ENCODE results near the gene SPSB2.
"Not testable (repeated sequence)": the region's sequence is repeated elsewhere in the genome, so short reads cannot be mapped to it uniquely, and the experiment has no call there.

The SPSB2 gene, protein sequence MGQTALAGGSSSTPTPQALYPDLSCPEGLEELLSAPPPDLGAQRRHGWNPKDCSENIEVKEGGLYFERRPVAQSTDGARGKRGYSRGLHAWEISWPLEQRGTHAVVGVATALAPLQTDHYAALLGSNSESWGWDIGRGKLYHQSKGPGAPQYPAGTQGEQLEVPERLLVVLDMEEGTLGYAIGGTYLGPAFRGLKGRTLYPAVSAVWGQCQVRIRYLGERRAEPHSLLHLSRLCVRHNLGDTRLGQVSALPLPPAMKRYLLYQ

DNA sequence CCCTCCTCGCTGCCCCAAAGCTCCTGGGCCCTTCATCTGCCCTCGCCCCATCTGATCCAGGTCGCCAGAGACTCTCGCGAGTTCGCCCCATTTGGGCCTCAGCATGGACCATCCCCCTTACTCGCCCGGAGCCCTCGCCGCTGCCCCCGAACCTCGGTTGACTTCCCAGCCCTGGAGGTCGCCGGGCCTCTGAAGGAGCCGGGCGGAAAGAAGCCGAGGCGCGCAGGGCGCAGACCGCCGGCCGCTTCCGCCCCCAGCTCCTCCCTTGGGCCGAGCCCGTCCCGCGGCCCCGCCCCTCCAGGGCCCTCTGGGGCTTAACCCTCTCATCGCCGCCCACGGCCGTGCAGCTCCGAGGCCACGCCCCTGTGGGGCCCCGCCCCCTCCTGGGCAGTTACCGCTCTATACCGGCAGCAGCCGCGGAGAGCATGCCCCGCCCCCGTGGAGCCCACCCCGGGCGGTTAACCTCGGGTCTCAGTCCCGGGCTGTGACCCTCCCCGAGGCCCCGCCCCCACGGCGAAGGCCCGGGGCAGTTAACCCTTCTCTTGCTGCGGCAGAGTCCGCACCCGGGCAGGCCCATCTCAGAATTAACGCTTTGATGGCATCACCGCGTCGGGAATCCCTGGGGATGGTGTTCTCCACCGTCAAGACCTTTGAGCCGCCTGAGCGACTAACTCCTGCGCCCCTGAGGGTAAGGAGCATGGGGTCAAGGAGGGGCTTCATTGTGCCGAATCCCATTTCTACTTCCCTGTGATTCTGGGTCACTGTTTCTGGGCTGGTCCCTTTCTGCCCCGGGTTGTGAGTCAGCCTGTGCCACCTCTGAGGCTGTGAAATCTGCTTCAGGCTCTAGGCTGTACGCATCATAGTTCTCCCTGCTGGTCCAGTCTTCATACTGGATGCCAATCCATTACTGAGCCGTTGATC, at the start of gene SPSB2:
TSS of gene SPSB2 (minus strand) at position 210 of the 921 bp plus-strand sequence. CDS start 402 bp downstream, outside the sequence.
- peak; percentile 70 to 76 for DNase-seq (ENCODE audit: low read depth in 2 of 2)

DNA sequence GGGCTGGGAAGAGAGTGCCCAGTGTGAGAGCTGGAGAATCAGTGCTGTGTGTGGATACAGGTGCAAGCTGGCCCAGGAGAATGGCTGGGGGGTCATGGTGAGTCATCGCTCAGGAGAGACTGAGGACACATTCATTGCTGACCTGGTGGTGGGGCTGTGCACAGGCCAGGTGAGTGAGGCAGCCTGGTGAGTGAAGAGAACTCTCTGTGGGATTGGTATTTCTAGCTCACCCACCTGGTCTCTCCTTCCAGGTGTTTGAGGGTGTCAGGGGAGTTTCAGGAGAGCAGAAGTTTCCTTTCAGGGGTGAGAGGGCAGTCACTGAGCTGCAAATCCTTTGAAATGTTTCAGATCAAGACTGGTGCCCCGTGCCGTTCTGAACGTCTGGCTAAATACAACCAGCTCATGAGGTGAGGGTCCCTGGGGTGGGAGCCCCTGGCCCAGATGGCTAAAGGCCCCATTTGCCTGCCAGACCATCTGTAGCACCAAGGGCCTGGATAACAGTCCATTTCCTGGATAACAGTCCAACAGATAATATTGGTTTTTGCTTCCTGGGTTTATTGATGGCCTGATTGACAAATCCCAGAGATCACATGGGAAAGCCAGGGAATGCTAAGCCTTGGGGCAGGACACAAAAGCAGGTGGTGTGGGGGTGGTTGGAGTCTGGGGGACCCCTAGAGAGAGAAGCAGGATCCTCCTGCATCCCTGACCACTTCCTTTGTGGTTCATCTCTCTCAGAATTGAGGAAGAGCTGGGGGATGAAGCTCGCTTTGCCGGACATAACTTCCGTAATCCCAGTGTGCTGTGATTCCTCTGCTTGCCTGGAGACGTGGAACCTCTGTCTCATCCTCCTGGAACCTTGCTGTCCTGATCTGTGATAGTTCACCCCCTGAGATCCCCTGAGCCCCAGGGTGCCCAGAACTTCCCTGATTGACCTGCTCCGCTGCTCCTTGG, 49.2 kb upstream of the SPSB2 start:
- no peak for DNase-seq (ENCODE audit: low read depth in 2 of 2)

DNA sequence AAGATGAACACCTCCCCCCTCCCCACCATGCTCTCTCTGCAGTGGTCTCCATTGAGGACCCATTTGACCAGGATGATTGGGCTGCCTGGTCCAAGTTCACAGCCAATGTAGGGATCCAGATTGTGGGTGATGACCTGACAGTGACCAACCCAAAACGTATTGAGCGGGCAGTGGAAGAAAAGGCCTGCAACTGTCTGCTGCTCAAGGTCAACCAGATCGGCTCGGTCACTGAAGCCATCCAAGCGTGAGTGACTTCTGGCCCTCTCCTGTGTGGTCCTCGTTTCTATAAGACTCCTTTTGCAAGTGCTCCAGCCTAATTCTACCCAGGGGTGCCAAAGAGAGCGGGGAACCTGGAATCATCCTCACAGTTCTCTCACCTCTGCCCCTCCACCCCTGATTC, 48.4 kb upstream of the SPSB2 start:
- no peak for DNase-seq (ENCODE audit: low read depth in 2 of 2)

DNA sequence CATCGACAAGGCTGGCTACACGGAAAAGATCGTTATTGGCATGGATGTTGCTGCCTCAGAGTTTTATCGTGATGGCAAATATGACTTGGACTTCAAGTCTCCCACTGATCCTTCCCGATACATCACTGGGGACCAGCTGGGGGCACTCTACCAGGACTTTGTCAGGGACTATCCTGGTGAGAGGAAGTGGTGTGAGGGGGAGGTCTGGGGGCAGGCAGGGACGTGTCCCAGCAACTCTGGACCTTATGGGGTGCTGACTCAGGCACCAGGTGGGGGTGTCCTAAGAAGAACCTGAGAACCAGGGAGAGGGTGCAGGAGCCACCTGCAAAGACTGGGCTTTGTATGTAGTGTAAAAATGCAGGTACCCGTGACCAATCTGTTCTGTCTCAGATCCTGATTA, 46.5 kb upstream of the SPSB2 start:
- no peak for DNase-seq (ENCODE audit: low read depth in 2 of 2)

DNA sequence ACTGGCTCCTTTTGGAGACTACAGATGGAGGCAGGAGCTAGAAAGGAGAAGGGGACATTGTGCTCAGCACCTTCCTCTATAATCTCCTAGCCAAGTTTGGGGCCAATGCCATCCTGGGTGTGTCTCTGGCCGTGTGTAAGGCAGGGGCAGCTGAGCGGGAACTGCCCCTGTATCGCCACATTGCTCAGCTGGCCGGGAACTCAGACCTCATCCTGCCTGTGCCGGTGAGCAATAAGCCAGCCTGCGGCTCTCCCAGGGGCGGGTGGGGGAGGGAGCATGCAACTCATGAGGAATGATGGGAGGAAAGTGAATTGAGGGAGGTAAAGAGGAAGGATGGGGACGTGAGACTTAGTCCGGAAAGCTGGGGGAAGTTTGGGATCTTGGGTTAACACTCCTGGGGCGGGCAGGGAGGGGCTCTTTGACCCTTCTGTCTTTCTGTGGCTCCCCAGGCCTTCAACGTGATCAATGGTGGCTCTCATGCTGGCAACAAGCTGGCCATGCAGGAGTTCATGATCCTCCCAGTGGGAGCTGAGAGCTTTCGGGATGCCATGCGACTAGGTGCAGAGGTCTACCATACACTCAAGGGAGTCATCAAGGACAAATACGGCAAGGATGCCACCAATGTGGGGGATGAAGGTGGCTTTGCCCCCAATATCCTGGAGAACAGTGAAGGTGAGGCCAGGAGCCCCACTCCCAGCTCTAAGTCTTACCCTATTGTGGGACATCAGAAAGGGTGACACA, 44.6 kb upstream of the SPSB2 start:
- no peak for DNase-seq (ENCODE audit: low read depth in 2 of 2)

DNA sequence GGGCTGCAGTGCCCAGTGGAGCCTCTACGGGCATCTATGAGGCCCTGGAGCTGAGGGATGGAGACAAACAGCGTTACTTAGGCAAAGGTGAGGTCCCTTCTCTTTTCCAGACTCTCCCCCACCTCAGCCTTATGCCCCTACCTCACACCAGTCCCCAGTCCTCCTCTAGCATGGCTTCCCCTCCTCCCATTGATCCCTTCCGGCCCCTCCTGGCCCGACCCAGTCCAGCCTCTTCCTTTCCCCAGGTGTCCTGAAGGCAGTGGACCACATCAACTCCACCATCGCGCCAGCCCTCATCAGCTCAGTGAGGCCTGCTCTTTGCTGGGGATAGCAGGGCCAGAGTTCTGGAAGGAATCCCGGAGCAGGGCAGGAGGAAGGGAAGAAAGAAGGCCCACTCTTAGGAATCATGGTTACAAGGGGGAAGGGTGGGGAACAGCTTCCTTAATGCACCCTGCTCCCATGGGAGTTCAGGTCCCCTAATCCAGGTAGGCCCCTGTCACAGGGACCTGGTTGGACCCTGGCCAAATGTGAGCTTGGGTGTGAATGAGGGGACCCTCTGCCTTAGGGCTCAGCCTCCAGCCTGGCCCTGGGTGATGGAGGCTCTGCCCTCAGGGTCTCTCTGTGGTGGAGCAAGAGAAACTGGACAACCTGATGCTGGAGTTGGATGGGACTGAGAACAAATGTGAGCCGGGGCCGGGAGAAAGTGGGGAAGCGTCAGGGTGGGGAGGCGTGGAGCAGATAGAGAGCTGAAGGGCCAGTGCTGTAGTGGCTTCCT, 43.5 kb upstream of the SPSB2 start:
- DNase-seq (ENCODE audit: low read depth in 2 of 2) = no peak

DNA sequence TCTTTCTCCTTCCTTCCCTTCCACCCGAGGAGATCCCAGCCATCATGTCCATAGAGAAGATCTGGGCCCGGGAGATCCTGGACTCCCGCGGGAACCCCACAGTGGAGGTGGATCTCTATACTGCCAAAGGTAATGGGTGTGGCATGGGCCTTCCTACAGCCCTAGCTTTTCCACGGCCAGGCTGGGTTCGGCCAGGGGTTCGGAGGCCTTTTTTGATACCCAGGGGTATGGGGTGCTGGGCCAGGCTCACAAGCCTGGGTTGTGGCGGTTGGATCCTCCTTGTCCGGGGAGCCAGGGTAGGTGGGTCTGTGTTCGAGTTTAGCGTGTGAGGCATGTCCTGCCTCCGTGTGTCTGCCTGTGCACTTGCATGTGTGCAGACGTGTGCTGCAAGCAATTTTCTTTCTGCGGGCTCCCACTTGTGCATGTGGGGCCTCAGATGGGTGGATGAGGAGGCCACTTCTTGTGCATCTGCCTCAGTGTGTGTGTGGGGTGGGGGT, 42.7 kb upstream of the SPSB2 start:
- DNase-seq (ENCODE audit: low read depth in 2 of 2) = no peak

DNA sequence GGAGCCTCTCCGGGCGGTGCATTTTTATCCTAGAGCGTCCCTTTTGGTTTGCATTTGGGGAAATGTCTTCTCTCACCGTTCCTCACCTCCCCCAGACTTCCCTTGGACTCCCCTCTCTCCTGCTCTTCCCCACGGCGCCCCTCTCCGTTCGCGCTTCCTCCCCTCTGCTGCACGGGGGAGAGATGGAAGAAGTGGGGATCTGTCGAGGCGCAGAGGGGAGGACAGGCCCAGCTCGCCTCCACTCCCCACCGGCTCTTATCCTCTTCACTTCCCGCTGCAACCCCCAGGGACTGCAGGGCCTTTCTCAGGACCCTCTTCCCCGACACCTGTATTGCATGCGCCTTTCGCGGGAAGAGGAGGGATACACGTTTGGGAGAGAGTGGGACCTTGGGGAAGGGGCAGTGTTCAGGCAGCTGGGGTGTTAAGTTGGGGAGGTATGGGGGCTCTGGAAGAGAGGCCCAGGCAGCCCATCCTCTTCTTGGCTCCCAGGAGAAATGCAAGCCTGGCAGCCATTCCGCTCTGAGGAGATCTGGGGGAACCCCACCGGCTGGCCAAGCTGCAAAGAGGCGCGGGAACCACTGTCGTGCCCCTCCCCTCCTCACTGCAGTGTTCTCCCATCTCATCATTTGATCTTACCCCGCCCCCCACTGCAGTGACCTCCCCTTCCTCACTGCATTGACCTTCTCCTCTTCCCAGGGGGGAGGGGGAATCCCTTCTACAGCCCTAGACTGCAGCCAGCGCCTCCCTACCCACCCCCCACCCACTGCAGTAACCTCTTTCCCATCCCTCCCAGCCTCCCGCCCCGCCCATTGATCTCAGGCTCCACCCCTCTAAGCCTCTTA, 42.1 kb upstream of the SPSB2 start:
- DNase-seq (ENCODE audit: low read depth in 2 of 2) = no peak

DNA sequence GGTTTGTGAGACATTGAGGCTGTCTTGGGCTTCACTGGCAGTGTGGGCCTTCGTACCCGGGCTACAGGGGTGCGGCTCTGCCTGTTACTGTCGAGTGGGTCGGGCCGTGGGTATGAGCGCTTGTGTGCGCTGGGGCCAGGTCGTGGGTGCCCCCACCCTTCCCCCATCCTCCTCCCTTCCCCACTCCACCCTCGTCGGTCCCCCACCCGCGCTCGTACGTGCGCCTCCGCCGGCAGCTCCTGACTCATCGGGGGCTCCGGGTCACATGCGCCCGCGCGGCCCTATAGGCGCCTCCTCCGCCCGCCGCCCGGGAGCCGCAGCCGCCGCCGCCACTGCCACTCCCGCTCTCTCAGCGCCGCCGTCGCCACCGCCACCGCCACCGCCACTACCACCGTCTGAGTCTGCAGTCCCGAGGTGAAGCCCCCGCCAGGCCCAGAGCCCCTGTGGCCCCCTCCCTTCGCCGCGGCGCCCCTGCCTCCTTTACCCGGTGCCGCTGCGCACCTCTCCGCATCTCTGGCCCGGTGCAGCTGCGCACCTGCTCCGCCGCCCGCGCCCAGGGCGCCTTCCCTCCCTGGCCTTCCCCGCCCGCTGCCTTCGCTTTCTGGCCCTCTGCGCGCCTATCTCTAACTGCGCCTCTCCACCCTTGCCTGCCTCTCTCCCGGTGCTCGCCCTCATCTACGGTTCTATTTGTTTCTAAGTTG, 41.3 kb upstream of the SPSB2 start, which contains the start of gene ENO2:
TSS of gene ENO2 (plus strand) at position 335 of the 701 bp plus-strand sequence. CDS start 1,253 bp downstream, outside the sequence.
- DNase-seq (ENCODE audit: low read depth in 2 of 2) = no peak

DNA sequence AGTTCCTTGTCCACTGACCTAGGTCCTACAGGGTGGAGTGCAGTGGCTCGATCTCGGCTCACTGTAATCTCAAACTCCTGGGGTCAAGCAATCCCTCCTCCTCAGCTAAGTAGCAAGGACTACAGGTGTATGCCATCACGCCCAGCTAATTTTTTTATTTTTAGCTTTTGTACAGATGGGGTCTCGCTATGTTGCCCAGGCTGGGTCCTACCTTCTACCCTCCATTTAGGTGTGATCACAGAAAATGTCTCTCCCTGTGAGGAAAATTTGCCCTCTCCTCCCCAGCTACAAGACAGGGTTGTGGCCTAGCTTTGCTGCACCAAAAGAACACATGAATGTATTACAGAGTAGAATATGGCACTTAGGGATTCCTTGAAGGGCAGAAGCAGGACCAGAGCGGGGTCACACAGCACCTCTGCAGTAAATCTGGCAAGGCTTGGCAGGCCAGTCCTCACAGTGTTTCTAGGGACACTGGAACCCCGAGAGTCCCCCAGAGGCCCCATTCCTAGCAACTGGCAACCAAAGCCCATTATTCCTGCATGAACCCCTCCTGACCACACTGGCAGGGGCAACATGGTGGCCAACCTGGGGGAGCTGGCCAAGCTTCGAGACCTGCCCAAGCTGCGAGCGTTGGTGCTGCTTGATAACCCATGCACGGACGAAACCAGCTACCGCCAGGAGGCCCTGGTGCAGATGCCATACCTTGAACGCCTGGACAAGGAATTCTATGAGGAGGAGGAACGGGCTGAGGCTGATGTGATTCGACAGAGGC, 39.2 kb upstream of the SPSB2 start:
- no peak for DNase-seq (ENCODE audit: low read depth in 2 of 2)

DNA sequence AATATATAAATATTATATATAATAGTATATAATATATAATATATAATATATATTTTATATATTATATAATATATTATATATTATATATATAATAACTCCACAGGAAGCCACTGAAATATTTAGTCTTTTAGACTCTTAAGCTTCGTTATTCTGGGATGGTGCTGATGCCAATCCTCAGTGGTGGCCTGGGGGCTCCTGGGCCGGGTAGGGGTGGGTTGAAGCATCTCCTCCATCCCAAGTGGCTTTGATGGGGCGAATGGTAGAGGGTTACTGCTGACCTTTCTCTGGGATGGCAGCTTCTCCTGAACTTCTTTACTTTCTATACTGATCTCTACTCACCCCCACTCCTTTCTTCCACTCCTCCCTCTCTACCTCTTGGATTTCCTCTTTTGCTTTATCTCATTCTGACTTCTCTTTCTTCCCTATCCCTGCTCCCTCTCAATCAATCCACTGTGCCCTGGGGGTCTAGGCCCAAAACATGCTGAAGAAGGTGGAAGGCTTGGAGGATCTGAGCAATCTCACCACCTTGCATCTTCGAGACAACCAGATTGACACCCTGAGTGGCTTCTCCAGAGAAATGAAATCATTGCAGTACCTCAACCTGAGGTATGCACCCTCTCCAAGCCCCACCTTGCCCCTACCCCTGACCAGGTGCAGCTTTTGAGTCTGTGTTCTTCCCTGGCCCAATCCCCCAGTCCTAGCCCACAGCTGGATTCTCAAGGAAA, 36.5 kb upstream of the SPSB2 start:
- DNase-seq (ENCODE audit: low read depth in 2 of 2) = no peak

DNA sequence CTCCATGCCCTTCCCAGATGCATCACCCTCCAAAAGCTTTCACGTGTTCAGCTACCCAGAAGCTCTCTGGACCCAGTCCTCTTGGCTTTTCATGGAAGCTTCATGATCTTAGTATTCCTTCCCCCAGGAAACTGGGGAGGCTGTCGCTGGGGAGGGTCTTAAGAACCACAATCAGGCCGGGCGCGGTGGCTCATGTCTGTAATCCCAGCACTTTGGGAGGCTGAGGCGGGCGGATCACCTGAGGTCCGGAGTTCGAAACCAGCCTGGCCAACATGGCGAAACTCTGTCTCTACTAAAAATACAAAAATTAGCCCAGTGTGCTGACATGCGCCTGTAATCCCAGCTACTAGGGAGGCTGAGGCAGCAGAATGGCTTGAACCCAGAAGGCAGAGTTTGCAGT, 35.0 kb upstream of the SPSB2 start:
- DNase-seq (ENCODE audit: low read depth in 2 of 2) = not testable (repeated sequence)

DNA sequence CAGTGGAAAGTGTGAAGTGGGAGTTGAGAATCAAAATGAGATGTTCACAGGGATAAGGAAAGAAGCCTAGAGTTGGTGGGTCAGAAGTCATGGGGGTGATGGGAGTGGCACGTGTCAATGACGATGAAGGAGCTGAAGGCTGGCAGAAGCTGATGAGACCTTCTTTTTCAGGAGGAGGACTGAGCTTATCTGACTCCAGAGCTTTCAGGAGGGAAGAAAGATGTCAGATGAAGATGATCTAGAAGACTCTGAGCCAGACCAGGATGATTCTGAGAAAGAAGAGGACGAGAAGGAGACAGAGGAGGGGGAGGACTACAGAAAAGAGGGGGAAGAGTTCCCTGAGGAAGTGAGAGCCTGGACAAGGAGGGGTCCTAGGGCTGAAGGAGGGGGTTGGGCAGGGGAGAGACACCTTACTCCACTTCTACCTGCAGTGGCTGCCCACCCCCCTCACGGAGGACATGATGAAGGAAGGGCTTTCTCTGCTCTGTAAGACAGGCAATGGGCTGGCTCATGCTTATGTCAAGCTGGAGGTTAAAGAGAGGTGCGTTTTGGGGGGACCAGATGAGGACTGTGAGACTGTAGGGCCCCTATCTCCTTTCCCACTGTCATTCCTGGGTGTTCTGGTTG, 32.4 kb upstream of the SPSB2 start:
- no peak for DNase-seq (ENCODE audit: low read depth in 2 of 2)

DNA sequence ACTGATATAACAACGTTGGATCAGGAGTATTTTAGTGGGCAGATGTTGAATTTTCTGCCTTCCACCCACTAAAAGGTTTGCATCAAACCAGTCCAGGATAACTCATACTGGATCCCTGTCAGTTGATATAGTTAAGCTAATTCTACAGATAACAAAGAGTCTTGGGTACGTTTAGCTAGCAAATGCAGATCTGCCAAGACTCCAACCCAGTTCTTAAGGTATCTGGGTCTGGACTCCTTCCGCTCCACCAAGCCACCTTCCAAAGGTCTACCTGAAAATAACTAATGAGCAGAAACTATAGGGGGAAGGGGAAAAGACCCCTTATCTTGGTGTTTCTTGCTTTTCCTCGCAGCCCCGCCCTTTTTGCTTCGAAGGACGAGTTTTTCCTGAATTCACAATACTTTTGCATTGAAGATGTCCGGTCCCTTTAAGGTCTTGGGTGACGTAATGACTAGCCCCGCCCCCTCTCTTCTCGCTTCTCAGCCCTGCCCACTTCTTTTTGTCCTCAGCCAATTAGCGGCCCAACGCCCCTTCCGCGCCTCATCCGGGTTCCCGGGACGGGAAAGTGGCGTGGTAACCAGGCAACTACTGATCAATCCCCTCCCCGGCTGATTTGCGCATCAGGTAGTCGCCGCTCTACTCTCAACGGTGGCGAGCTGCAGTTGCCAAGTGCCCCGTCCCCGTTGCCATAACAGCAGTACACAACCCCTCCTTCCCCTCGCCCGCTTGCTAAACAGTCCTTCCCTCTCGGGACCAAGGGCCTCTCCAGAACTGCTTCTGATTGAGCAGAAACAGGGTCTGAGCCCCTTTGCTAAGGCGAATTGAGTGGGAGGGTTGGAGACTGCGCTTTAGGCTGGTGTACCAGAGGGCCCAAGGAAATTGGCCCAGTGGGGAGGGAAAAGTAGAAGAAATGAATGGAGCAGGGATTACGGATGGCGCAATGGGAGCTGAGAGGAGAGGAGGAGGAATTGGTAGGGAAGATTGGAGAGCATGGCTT, 31.5 kb upstream of the SPSB2 start, which contains the start of gene LRRC23:
TSS of gene LRRC23 (plus strand) at position 543 of the 997 bp plus-strand sequence. CDS start 812 bp downstream, outside the sequence.
- peak; percentile 83 to 89 for DNase-seq (ENCODE audit: low read depth in 2 of 2)

DNA sequence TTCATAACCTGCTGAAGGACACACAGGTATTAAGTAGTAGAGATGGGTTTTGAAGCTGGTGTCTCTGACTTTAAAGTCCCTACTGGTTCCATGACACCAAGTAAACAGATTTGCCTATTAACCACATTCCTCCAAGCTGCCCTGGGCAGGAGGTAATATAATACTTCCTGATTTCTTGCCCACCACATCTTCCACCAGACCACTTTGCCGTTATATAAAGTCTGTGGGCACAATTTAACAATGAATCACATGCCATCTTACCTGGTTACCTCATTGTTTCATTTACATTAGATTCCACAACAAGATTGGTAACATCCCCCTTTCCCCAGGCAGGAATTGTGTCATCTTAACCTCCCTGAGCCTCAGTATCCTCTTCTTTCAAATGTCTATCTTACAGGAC, 30.6 kb upstream of the SPSB2 start:
- DNase-seq (ENCODE audit: low read depth in 2 of 2) = no peak

Data from fibroblast of skin of left biceps (primary cell).